ENCODE data around the gene NDUFB10.

The NDUFB10 gene

GRCh38 chr16:1984347-1985225, 25.2 kb downstream of the NDUFB10 start:
- H3K9me3 ChIP-seq (ENCODE audit: severe bottlenecking), result no peaks in the 10 kb centered on the region
- no peaks in the 10 kb centered on the region for H3K27me3 ChIP-seq (ENCODE audit: insufficient read depth, poor library complexity, severe bottlenecking)
- H3K4me3 ChIP-seq (ENCODE audit: severe bottlenecking), result peak overlapping the region; percentile 70
- peaks cover 5% of the 10 kb centered on the region for H3K4me1 ChIP-seq (ENCODE audit: insufficient read depth, poor library complexity, severe bottlenecking)
- DNase-seq (ENCODE audit: low spot score) (no peak), ATAC-seq (ENCODE audit: low read depth) (no peak)
- peak overlapping the region; percentile 47 for H3K27ac ChIP-seq (ENCODE audit: poor library complexity, severe bottlenecking)
- peaks cover 19% of the 10 kb centered on the region for H3K36me3 ChIP-seq (ENCODE audit: low read depth)
- TF ChIP-seq, protein P1, sequence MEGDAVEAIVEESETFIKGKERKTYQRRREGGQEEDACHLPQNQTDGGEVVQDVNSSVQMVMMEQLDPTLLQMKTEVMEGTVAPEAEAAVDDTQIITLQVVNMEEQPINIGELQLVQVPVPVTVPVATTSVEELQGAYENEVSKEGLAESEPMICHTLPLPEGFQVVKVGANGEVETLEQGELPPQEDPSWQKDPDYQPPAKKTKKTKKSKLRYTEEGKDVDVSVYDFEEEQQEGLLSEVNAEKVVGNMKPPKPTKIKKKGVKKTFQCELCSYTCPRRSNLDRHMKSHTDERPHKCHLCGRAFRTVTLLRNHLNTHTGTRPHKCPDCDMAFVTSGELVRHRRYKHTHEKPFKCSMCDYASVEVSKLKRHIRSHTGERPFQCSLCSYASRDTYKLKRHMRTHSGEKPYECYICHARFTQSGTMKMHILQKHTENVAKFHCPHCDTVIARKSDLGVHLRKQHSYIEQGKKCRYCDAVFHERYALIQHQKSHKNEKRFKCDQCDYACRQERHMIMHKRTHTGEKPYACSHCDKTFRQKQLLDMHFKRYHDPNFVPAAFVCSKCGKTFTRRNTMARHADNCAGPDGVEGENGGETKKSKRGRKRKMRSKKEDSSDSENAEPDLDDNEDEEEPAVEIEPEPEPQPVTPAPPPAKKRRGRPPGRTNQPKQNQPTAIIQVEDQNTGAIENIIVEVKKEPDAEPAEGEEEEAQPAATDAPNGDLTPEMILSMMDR (IDR thresholded peaks at IDR 0.05; ENCODE audit: poor library complexity, severe bottlenecking), result no peak

DNA sequence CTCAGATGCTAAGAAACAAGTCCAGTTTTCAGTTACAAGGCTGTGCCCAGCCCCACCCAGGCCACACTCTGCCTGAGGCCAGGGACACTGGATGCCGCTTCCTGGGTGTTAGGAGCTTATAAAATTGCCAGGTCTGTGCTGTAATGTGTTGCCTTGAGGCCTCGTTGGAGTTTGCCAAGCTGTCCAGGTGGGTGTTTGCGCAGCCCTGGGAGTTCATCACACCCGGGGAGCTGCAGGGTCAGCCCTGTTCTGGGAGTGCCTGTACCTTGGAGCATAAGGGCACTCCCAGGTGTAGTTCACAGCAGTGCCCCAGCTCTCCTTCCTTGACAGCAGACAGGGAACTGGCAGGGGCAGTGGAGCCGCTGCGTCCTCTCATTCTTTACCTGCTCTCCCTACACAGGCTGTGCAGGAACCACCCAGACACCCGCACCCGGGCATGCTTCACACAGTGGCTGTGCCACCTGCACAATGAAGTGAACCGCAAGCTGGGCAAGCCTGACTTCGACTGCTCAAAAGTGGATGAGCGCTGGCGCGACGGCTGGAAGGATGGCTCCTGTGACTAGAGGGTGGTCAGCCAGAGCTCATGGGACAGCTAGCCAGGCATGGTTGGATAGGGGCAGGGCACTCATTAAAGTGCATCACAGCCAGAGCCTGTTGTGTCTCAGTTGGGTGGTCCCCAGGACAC, 26.3 kb downstream of the NDUFB10 start:
- Histone ChIP-seq H3K9me3 (ENCODE audit: severe bottlenecking) (no peaks in the 10 kb centered on the region), H3K4me1 (ENCODE audit: insufficient read depth, poor library complexity, severe bottlenecking) (peaks cover 5% of the 10 kb centered on the region), H3K27ac (ENCODE audit: poor library complexity, severe bottlenecking) (peak overlapping the region; percentile 47), H3K4me3 (ENCODE audit: severe bottlenecking) (peak overlapping the region; percentile 70), H3K36me3 (ENCODE audit: low read depth) (peaks cover 19% of the 10 kb centered on the region), H3K27me3 (ENCODE audit: insufficient read depth, poor library complexity, severe bottlenecking) (peaks cover 3% of the 10 kb centered on the region)
- DNase-seq (ENCODE audit: low spot score), result no peak
- ATAC-seq (ENCODE audit: low read depth), result no peak
- TF ChIP-seq, protein P1 (IDR thresholded peaks at IDR 0.05; ENCODE audit: poor library complexity, severe bottlenecking), result no peak

GRCh38 chr16:1987198-1987597, 27.9 kb downstream of the NDUFB10 start:
- ATAC-seq (ENCODE audit: low read depth), result no peak
- Histone ChIP-seq H3K4me1 (ENCODE audit: insufficient read depth, poor library complexity, severe bottlenecking) (peaks cover 8% of the 10 kb centered on the region), H3K27me3 (ENCODE audit: insufficient read depth, poor library complexity, severe bottlenecking) (peaks cover 5% of the 10 kb centered on the region)

GRCh38 chr16:1989209-1990100, 30.1 kb downstream of the NDUFB10 start, which contains the start of gene SYNGR3:
SYNGR3 (plus strand) TSS chr16:1989970; CDS start chr16:1990103, 133 bp downstream.
- Histone ChIP-seq H3K36me3 (ENCODE audit: low read depth) (peaks cover 19% of the 10 kb centered on the region), H3K4me1 (ENCODE audit: insufficient read depth, poor library complexity, severe bottlenecking) (peaks cover 8% of the 10 kb centered on the region), H3K4me3 (ENCODE audit: severe bottlenecking) (peak within 1 kb of the TSS; percentile 48), H3K27me3 (ENCODE audit: insufficient read depth, poor library complexity, severe bottlenecking) (peaks cover 5% of the 10 kb centered on the region), H3K9me3 (ENCODE audit: severe bottlenecking) (no peaks in the 10 kb centered on the region), H3K27ac (ENCODE audit: poor library complexity, severe bottlenecking) (no peak within 1 kb of the TSS)
- DNase-seq (ENCODE audit: low spot score) (no peak), ATAC-seq (ENCODE audit: low read depth) (no peak)
- TF ChIP-seq, protein P1 (IDR thresholded peaks at IDR 0.05; ENCODE audit: poor library complexity, severe bottlenecking), result no peak

More at GRCh38 chr16:1987198-1987597, 27.9 kb downstream of the NDUFB10 start:
- Histone ChIP-seq H3K27ac (ENCODE audit: poor library complexity, severe bottlenecking) (no peak overlapping the region), H3K9me3 (ENCODE audit: severe bottlenecking) (no peaks in the 10 kb centered on the region), H3K36me3 (ENCODE audit: low read depth) (peaks cover 19% of the 10 kb centered on the region), H3K4me3 (ENCODE audit: severe bottlenecking) (no peak overlapping the region)
- TF ChIP-seq, protein P1 (IDR thresholded peaks at IDR 0.05; ENCODE audit: poor library complexity, severe bottlenecking), result no peak
- DNase-seq (ENCODE audit: low spot score), result no peak

All from RWPE2 (cell line).